Peyer's patch (tissue), 4 donors: ENCODE results near the gene GCKR. TPM values are rescaled to one million over a fixed set of nuclear protein-coding genes. Genes with fewer than 3 reads are reported as not detected.

ENCODE experiments used
- DNase-seq, 3 donors: peaks; one replicate each; pipeline ENCODE4 v3.0.0-alpha.2; 2017 to 2019
- H3K27ac ChIP-seq, 4 donors: fragments of 200-600 bp; sonication (generic); one replicate each; pipeline ENCODE4 v1.5.1; 2016 to 2019
- H3K27me3 ChIP-seq, 2 donors: fragments of 200-600 bp; sonication (generic); one replicate each; pipeline ENCODE4 v1.5.1; 2019
- H3K36me3 ChIP-seq, 3 donors: fragments of 200-600 bp; sonication (generic); one replicate each; pipeline ENCODE4 v1.5.1; 2016 to 2019
- H3K4me1 ChIP-seq, 4 donors: fragments of 200-600 bp; sonication (generic); one replicate each; pipeline ENCODE4 v1.5.1; 2016 to 2019
- H3K4me3 ChIP-seq, 4 donors: fragments of 200-600 bp; sonication (generic); 1 replicate in 3 of 4; 2 replicates in 1 of 4; pipeline ENCODE4 v1.5.1; 2016 to 2019; ENCODE audit warnings: mild to moderate bottlenecking in 1 of 4
- H3K9me3 ChIP-seq, 4 donors: fragments of 200-600 bp; sonication (generic); one replicate each; pipeline ENCODE4 v1.5.1; 2016 to 2019; ENCODE audit warnings: mild to moderate bottlenecking in 1 of 4
- CTCF ChIP-seq, 6 experiments: fragments of 450-650 bp in 4 of 6; fragments of 200-600 bp in 2 of 6; sonication (generic) in 1 of 6; IDR thresholded peaks; one replicate each; pipeline ENCODE4 v1.5.1; 2017 to 2019; ENCODE audit warnings: antibody characterized with exemption in 6 of 6, mild to moderate bottlenecking in 3 of 6, moderate library complexity in 1 of 6
- POLR2A ChIP-seq, 2 donors: fragments of 450-650 bp; IDR thresholded peaks; one replicate each; pipeline ENCODE4 v1.5.1; 2017; ENCODE audit warnings: antibody characterized with exemption in 2 of 2, mild to moderate bottlenecking in 2 of 2, moderate library complexity in 2 of 2
- total RNA-seq, 4 donors: library from RNA; depleted of rRNA; stranded (reverse); fragments of >200 nt; gene quantifications; one replicate each; pipeline ENCODE4 v1.1.0, GENCODE V29; 2016

GCKR gene
- total RNA-seq, 4 donors from 2014 or later: 0.53 to 0.94 TPM; not detected in 2

GRCh38 chr2:27492557-27492956 lies 4.1 kb upstream of the GCKR start:
- no peaks in the 10 kb centered on the region for H3K9me3 ChIP-seq
- H3K4me1 ChIP-seq: peaks cover 3 to 20% (median 10%) of the 10 kb centered on the region in 4 donors
- H3K4me3 ChIP-seq: no peak overlapping the region
- no peaks in the 10 kb centered on the region for H3K36me3 ChIP-seq
- TF ChIP-seq POLR2A (IDR thresholded peaks at IDR 0.05) (no peak), CTCF (IDR thresholded peaks at IDR 0.05) (no peak)
- no peak for DNase-seq
- no peak overlapping the region for H3K27ac ChIP-seq
- H3K27me3 ChIP-seq: peaks cover 0 to 4% of the 10 kb centered on the region in 2 donors

GRCh38 chr2:27493948-27494283 lies 2.7 kb upstream of the GCKR start:
- H3K4me3 ChIP-seq: no peak overlapping the region

GRCh38 chr2:27494284-27494943 lies 2.2 kb upstream of the GCKR start:
- Histone ChIP-seq H3K27ac (peak overlapping the region in 3 of 4 donors; percentile 2 to 17 (median 14)), H3K4me3 (peak overlapping the region; percentile 35 to 68 (median 60))

More at GRCh38 chr2:27493948-27494283, 2.7 kb upstream of the GCKR start:
- H3K4me1 ChIP-seq: peaks cover 3 to 16% (median 9%) of the 10 kb centered on the region in 4 donors
- H3K36me3 ChIP-seq: no peaks in the 10 kb centered on the region
- TF ChIP-seq POLR2A (IDR thresholded peaks at IDR 0.05) (no peak), CTCF (IDR thresholded peaks at IDR 0.05) (no peak)
- DNase-seq: no peak
- H3K9me3 ChIP-seq: no peaks in the 10 kb centered on the region
- H3K27me3 ChIP-seq: peaks cover 0 to 4% of the 10 kb centered on the region in 2 donors
- peak overlapping the region in 1 of 4 donors; percentile 2 for H3K27ac ChIP-seq

GRCh38 chr2:27494944-27495554 lies 1.6 kb upstream of the GCKR start, which contains the start of gene FNDC4:
Gene FNDC4, minus strand, starts transcription at chr2:27495200. Its CDS starts 521 bp downstream, at chr2:27494679.
- no peaks in the 10 kb centered on the region for H3K36me3 ChIP-seq
- H3K4me3 ChIP-seq: peak within 1 kb of the TSS; percentile 35 to 68 (median 60)
- TF ChIP-seq CTCF (IDR thresholded peaks at IDR 0.05): no peak
- TF ChIP-seq POLR2A (IDR thresholded peaks at IDR 0.05): no peak
- DNase-seq: peak in 2 of 3 donors; percentile 47 to 52
- peaks cover 0 to 10% (median 5%) of the 10 kb centered on the region in 4 donors for H3K4me1 ChIP-seq
- no peaks in the 10 kb centered on the region for H3K9me3 ChIP-seq
- peak within 1 kb of the TSS in 3 of 4 donors; percentile 2 to 17 (median 14) for H3K27ac ChIP-seq
- H3K27me3 ChIP-seq: peaks cover 0 to 4% of the 10 kb centered on the region in 2 donors

More at GRCh38 chr2:27494284-27494943, 2.2 kb upstream of the GCKR start:
- TF ChIP-seq CTCF (IDR thresholded peaks at IDR 0.05) (no peak), POLR2A (IDR thresholded peaks at IDR 0.05) (no peak)
- peak in 2 of 3 donors; percentile 49 to 51 for DNase-seq
- peaks cover 0 to 4% of the 10 kb centered on the region in 2 donors for H3K27me3 ChIP-seq
- H3K36me3 ChIP-seq: no peaks in the 10 kb centered on the region
- no peaks in the 10 kb centered on the region for H3K9me3 ChIP-seq
- H3K4me1 ChIP-seq: peaks cover 0 to 11% (median 6%) of the 10 kb centered on the region in 4 donors

- Histone ChIP-seq H3K4me1 (peaks cover 0 to 10% (median 4%) of the 10 kb centered on the region in 4 donors), H3K4me3 (no peak overlapping the region), H3K27ac (no peak overlapping the region), H3K27me3 (peaks cover 0 to 4% of the 10 kb centered on the region in 2 donors), H3K36me3 (no peaks in the 10 kb centered on the region), H3K9me3 (no peaks in the 10 kb centered on the region)
- DNase-seq: no peak
- TF ChIP-seq CTCF (IDR thresholded peaks at IDR 0.05) (no peak), POLR2A (IDR thresholded peaks at IDR 0.05) (no peak)
Observed at GRCh38 chr2:27495840-27496356, 741 bp upstream of the GCKR start.
